ENCODE data around the gene TENT4B. TPM values are rescaled to one million over a fixed set of nuclear protein-coding genes. Genes with fewer than 3 reads are reported as not detected.

The TENT4B gene
- total RNA-seq, 1 donor from 2014 or later, result 5.7 TPM

GRCh38 chr16:50244140-50244503 lies 91.0 kb downstream of the TENT4B start:
- peaks cover 12 to 16% (median 14%) of the 10 kb centered on the region in 3 donors for H3K4me1 ChIP-seq (ENCODE audit: control insufficient read depth in 3 of 3, insufficient read depth in 3 of 3, low read length in 3 of 3)
- H3K9ac ChIP-seq (ENCODE audit: low read depth in 1 of 3, low read length in 3 of 3), result no peak overlapping the region
- no peaks in the 10 kb centered on the region for H3K36me3 ChIP-seq (ENCODE audit: control insufficient read depth in 3 of 3, insufficient read depth in 3 of 3, low read length in 3 of 3)
- no peak overlapping the region for H3K27ac ChIP-seq (ENCODE audit: low read depth, low read length)
- H3K4me3 ChIP-seq (ENCODE audit: low read length in 3 of 3), result no peak overlapping the region
- no peaks in the 10 kb centered on the region for H3K9me3 ChIP-seq (ENCODE audit: control insufficient read depth in 3 of 3, low read length in 3 of 3)
- H3K27me3 ChIP-seq (ENCODE audit: control insufficient read depth in 3 of 3, insufficient read depth in 3 of 3, low read length in 3 of 3), result peaks cover 4 to 21% (median 4%) of the 10 kb centered on the region in 3 donors

GRCh38 chr16:50244504-50245416 lies 91.7 kb downstream of the TENT4B start:
- Histone ChIP-seq H3K4me1 (ENCODE audit: control insufficient read depth in 3 of 3, insufficient read depth in 3 of 3, low read length in 3 of 3) (peaks cover 12 to 16% (median 14%) of the 10 kb centered on the region in 3 donors), H3K9me3 (ENCODE audit: control insufficient read depth in 3 of 3, low read length in 3 of 3) (no peaks in the 10 kb centered on the region), H3K27ac (ENCODE audit: low read depth, low read length) (no peak overlapping the region), H3K36me3 (ENCODE audit: control insufficient read depth in 3 of 3, insufficient read depth in 3 of 3, low read length in 3 of 3) (no peaks in the 10 kb centered on the region), H3K4me3 (ENCODE audit: low read length in 3 of 3) (peak overlapping the region in 1 of 3 donors; percentile 51), H3K9ac (ENCODE audit: low read depth in 1 of 3, low read length in 3 of 3) (peak overlapping the region in 1 of 3 donors; percentile 64), H3K27me3 (ENCODE audit: control insufficient read depth in 3 of 3, insufficient read depth in 3 of 3, low read length in 3 of 3) (peaks cover 4 to 21% (median 4%) of the 10 kb centered on the region in 3 donors)

- H3K27me3 ChIP-seq (ENCODE audit: control insufficient read depth in 3 of 3, insufficient read depth in 3 of 3, low read length in 3 of 3), result peaks cover 4 to 21% (median 4%) of the 10 kb centered on the region in 3 donors
- H3K9ac ChIP-seq (ENCODE audit: low read depth in 1 of 3, low read length in 3 of 3), result peak overlapping the region; percentile 34 to 64 (median 51)
- no peak overlapping the region for H3K27ac ChIP-seq (ENCODE audit: low read depth, low read length)
These were observed 92.6 kb downstream of the TENT4B start for GRCh38 chr16:50245417-50246298.

GRCh38 chr16:50246299-50247122 lies 93.4 kb downstream of the TENT4B start:
- Histone ChIP-seq H3K4me3 (ENCODE audit: low read length in 3 of 3) (peak overlapping the region; percentile 46 to 65 (median 57)), H3K27ac (ENCODE audit: low read depth, low read length) (no peak overlapping the region), H3K4me1 (ENCODE audit: control insufficient read depth in 3 of 3, insufficient read depth in 3 of 3, low read length in 3 of 3) (peaks cover 12 to 16% (median 14%) of the 10 kb centered on the region in 3 donors), H3K36me3 (ENCODE audit: control insufficient read depth in 3 of 3, insufficient read depth in 3 of 3, low read length in 3 of 3) (no peaks in the 10 kb centered on the region), H3K9ac (ENCODE audit: low read depth in 1 of 3, low read length in 3 of 3) (peak overlapping the region; percentile 33 to 64 (median 34)), H3K9me3 (ENCODE audit: control insufficient read depth in 3 of 3, low read length in 3 of 3) (no peaks in the 10 kb centered on the region), H3K27me3 (ENCODE audit: control insufficient read depth in 3 of 3, insufficient read depth in 3 of 3, low read length in 3 of 3) (peaks cover 4 to 21% (median 4%) of the 10 kb centered on the region in 3 donors)

More at GRCh38 chr16:50245417-50246298, 92.6 kb downstream of the TENT4B start:
- Histone ChIP-seq H3K9me3 (ENCODE audit: control insufficient read depth in 3 of 3, low read length in 3 of 3) (no peaks in the 10 kb centered on the region), H3K36me3 (ENCODE audit: control insufficient read depth in 3 of 3, insufficient read depth in 3 of 3, low read length in 3 of 3) (no peaks in the 10 kb centered on the region), H3K4me3 (ENCODE audit: low read length in 3 of 3) (peak overlapping the region; percentile 57 to 70 (median 59)), H3K4me1 (ENCODE audit: control insufficient read depth in 3 of 3, insufficient read depth in 3 of 3, low read length in 3 of 3) (peaks cover 12 to 16% (median 14%) of the 10 kb centered on the region in 3 donors)

DNA sequence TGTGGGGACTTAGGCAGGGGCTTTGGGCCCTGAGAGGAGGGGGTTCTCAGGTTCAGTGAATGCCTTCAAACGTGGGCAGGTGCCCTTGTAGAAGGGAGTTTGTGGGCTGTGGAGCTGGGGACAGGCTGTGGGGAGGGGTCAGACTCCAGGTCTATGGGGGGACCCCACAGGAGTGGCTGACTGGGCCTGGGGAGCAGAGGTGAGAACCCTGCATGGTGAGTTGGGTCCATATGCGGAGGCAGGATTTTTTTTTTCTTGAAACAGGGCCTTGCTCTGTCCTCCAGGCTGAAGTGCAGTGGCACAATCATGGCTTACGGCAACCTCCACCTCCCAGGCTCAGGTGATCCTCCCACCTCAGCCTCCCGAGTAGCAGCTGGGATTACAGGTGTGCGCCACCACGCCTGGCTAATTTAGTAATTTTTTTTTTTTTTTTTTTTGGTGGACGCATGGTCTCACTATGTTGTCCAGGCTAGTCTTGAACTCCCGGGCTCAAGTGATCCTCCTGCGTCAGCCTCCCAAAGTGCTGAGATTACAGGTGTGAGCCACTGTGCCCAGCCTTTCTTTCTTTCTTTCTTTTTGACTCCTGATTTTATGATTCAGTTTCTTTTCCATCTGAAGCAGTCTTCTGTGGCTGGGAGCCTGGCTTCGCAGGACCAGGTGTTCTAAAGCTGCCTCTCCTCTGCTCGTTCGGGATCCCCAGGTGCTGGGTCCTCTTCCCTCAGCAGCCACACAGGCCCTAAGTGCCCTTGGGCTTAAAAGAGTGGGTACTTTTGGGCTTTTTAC lies 94.2 kb downstream of the TENT4B start:
- Histone ChIP-seq H3K9me3 (ENCODE audit: control insufficient read depth in 3 of 3, low read length in 3 of 3) (no peaks in the 10 kb centered on the region), H3K4me1 (ENCODE audit: control insufficient read depth in 3 of 3, insufficient read depth in 3 of 3, low read length in 3 of 3) (peaks cover 20 to 24% (median 22%) of the 10 kb centered on the region in 3 donors), H3K9ac (ENCODE audit: low read depth in 1 of 3, low read length in 3 of 3) (peak overlapping the region in 1 of 3 donors; percentile 50), H3K27ac (ENCODE audit: low read depth, low read length) (no peak overlapping the region), H3K27me3 (ENCODE audit: control insufficient read depth in 3 of 3, insufficient read depth in 3 of 3, low read length in 3 of 3) (peaks cover 4 to 21% (median 4%) of the 10 kb centered on the region in 3 donors), H3K36me3 (ENCODE audit: control insufficient read depth in 3 of 3, insufficient read depth in 3 of 3, low read length in 3 of 3) (no peaks in the 10 kb centered on the region), H3K4me3 (ENCODE audit: low read length in 3 of 3) (peak overlapping the region in 2 of 3 donors; percentile 46 to 65)

DNA sequence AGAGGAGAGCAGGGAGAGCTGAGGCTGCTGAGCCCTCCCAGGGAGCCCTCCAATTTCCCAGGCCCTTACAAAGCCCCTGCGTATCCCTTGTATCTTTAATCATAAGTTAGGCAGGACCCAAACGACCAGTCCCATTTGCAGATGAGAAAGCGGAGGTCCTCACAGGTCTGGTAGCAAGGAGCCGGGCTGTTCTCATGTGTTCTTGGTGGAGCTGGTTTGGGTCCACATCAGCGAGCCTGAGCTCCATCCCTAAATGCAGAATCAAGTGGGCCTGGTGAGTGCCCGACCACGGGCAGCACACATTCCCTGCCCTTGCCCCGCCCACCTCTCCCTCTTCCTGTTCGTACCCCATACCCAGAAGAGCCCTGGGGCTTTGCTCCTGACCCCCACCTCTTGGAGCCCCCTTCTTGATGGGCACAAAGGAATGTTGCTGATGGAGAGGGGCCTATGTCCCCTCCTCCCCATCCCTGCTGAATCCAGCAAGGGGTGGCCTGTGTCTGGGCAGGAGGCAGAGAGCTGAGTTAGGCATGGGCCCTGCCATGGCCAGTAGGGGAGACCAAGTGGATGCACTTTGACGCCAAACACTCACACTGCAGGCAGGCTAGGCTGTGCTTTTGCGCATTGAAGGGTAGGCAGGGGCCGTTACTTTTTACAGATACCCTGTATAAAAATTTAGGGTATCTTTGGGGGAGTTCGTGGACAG lies 95.0 kb downstream of the TENT4B start:
- Histone ChIP-seq H3K27me3 (ENCODE audit: control insufficient read depth in 3 of 3, insufficient read depth in 3 of 3, low read length in 3 of 3) (peaks cover 4 to 21% (median 4%) of the 10 kb centered on the region in 3 donors), H3K27ac (ENCODE audit: low read depth, low read length) (no peak overlapping the region), H3K4me3 (ENCODE audit: low read length in 3 of 3) (no peak overlapping the region), H3K9me3 (ENCODE audit: control insufficient read depth in 3 of 3, low read length in 3 of 3) (no peaks in the 10 kb centered on the region), H3K36me3 (ENCODE audit: control insufficient read depth in 3 of 3, insufficient read depth in 3 of 3, low read length in 3 of 3) (no peaks in the 10 kb centered on the region), H3K4me1 (ENCODE audit: control insufficient read depth in 3 of 3, insufficient read depth in 3 of 3, low read length in 3 of 3) (peaks cover 22 to 26% (median 26%) of the 10 kb centered on the region in 3 donors), H3K9ac (ENCODE audit: low read depth in 1 of 3, low read length in 3 of 3) (no peak overlapping the region)

GRCh38 chr16:50248845-50249244 lies 95.7 kb downstream of the TENT4B start:
- Histone ChIP-seq H3K4me1 (ENCODE audit: control insufficient read depth in 3 of 3, insufficient read depth in 3 of 3, low read length in 3 of 3) (peaks cover 22 to 26% (median 26%) of the 10 kb centered on the region in 3 donors), H3K27ac (ENCODE audit: low read depth, low read length) (no peak overlapping the region), H3K4me3 (ENCODE audit: low read length in 3 of 3) (no peak overlapping the region), H3K9ac (ENCODE audit: low read depth in 1 of 3, low read length in 3 of 3) (no peak overlapping the region), H3K36me3 (ENCODE audit: control insufficient read depth in 3 of 3, insufficient read depth in 3 of 3, low read length in 3 of 3) (no peaks in the 10 kb centered on the region), H3K9me3 (ENCODE audit: control insufficient read depth in 3 of 3, low read length in 3 of 3) (no peaks in the 10 kb centered on the region), H3K27me3 (ENCODE audit: control insufficient read depth in 3 of 3, insufficient read depth in 3 of 3, low read length in 3 of 3) (peaks cover 4 to 20% (median 4%) of the 10 kb centered on the region in 3 donors)

GRCh38 chr16:50251375-50252081 lies 98.4 kb downstream of the TENT4B start:
- Histone ChIP-seq H3K27ac (ENCODE audit: low read depth, low read length) (no peak overlapping the region), H3K27me3 (ENCODE audit: control insufficient read depth in 3 of 3, insufficient read depth in 3 of 3, low read length in 3 of 3) (peaks cover 0 to 7% (median 0%) of the 10 kb centered on the region in 3 donors), H3K9me3 (ENCODE audit: control insufficient read depth in 3 of 3, low read length in 3 of 3) (no peaks in the 10 kb centered on the region), H3K4me1 (ENCODE audit: control insufficient read depth in 3 of 3, insufficient read depth in 3 of 3, low read length in 3 of 3) (peaks cover 13 to 16% (median 13%) of the 10 kb centered on the region in 3 donors), H3K9ac (ENCODE audit: low read depth in 1 of 3, low read length in 3 of 3) (peak overlapping the region in 1 of 3 donors; percentile 25), H3K4me3 (ENCODE audit: low read length in 3 of 3) (no peak overlapping the region), H3K36me3 (ENCODE audit: control insufficient read depth in 3 of 3, insufficient read depth in 3 of 3, low read length in 3 of 3) (no peaks in the 10 kb centered on the region)

Data from skeletal muscle tissue (tissue), 4 donors.